Ovary (tissue), 3 donors: ENCODE measurements around the gene PTOV1.

Source experiments
- POLR2A ChIP-seq: fragments of 450-650 bp; IDR thresholded peaks from one replicate; pipeline ENCODE4 v1.6.1; 2017; ENCODE audit warnings: antibody characterized with exemption, mild to moderate bottlenecking, moderate library complexity
- TF ChIP-seq, protein P1 (sequence below), 3 donors: fragments of 450-650 bp in 2 of 3; fragments of 200-600 bp in 1 of 3; IDR thresholded peaks; one replicate each; pipeline versions ENCODE4 v1.5.1 to v1.8.0; 2016 to 2022; ENCODE audit warnings: antibody characterized with exemption in 3 of 3, mild to moderate bottlenecking in 1 of 3
- donor health status: DM: no; HTN: no; CAD: no.

DNA sequence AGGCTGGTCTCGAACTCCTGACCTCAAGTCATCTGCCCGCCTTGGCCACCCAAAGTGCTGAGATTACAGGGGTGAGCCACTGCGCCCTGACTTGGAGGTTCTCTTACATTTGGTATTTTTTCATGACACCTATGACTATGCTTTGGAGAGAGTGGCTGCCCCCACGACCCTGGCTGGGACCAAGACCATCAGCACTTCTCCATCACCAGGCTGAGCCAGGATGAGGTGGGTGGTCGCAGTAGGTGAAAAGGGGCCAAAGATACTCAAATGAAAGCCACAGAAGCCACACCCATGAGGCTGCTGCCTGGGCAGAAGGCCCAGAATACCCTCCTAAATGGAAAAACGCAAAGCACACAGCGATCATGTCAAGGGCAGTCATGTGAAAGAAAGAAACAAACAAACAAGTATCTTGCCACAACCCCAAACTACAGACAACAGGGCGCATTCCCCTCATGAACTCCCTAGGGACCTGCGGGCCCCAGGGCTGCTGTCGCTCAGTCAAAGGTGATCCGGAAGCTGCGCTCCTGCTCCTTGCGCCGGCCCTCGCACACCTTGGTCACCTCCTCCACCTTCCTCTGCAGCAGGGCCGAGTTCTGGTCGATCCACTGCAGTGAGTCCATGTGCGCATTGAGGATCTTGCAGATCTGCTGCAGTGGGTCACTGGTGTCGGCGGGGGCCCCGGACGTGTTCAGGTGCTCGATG is 56.9 kb downstream of the PTOV1 start:
- TF ChIP-seq, protein P1, sequence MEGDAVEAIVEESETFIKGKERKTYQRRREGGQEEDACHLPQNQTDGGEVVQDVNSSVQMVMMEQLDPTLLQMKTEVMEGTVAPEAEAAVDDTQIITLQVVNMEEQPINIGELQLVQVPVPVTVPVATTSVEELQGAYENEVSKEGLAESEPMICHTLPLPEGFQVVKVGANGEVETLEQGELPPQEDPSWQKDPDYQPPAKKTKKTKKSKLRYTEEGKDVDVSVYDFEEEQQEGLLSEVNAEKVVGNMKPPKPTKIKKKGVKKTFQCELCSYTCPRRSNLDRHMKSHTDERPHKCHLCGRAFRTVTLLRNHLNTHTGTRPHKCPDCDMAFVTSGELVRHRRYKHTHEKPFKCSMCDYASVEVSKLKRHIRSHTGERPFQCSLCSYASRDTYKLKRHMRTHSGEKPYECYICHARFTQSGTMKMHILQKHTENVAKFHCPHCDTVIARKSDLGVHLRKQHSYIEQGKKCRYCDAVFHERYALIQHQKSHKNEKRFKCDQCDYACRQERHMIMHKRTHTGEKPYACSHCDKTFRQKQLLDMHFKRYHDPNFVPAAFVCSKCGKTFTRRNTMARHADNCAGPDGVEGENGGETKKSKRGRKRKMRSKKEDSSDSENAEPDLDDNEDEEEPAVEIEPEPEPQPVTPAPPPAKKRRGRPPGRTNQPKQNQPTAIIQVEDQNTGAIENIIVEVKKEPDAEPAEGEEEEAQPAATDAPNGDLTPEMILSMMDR (IDR thresholded peaks at IDR 0.05), result no peak
- no peak for TF ChIP-seq POLR2A
